ENCODE results near the gene PLA2G2C. TPM values are rescaled to one million over a fixed set of nuclear protein-coding genes. Genes with fewer than 3 reads are reported as not detected.
A peak's percentile ranks its signal among the peaks of the same experiment; 100 is the strongest.

PLA2G2C gene
- total RNA-seq, 2 experiments from 2014 or later, result 0.44 to 0.57 TPM

- Histone ChIP-seq H2AFZ (ENCODE audit: low read length) (no peak overlapping the region), H3K4me2 (ENCODE audit: low read length) (no peak overlapping the region), H3K9me2 (ENCODE audit: insufficient read depth, low read length) (no peaks in the 10 kb centered on the region), H3K36me3 (ENCODE audit: insufficient read depth, low read length) (no peaks in the 10 kb centered on the region), H3K4me3 (ENCODE audit: low read depth, low read length, poor library complexity, severe bottlenecking) (no peak overlapping the region), H4K20me1 (ENCODE audit: insufficient read depth, low read length) (no peaks in the 10 kb centered on the region), H3K79me2 (ENCODE audit: insufficient read depth, low read depth, low read length) (no peaks in the 10 kb centered on the region), H3K27ac (ENCODE audit: low read depth, low read length, poor library complexity, severe bottlenecking) (no peak overlapping the region), H3K9me3 (ENCODE audit: low read length) (peaks cover 5% of the 10 kb centered on the region; the same call in 1 of the 2 replicates), H3K4me1 (ENCODE audit: insufficient read depth, low read length, poor library complexity, severe bottlenecking) (peaks cover 40% of the 10 kb centered on the region)
- intact Hi-C loops (cut with micrococcal nuclease; ENCODE audit: unreplicated experiment), result loop anchor here (1.0 kb wide), 1 partner anchor 30 kb away; no protein-coding TSS in a partner anchor
- DNase-seq (ENCODE audit: low spot score), result peak; percentile 66
- ChIA-PET CTCF (ENCODE audit: unreplicated experiment) (interaction anchor here (0.5 to 1.1 kb wide), 2 partner anchors 47 to 324 kb away, joined by 3 to 4 read pairs; no protein-coding TSS in a partner anchor), POLR2A (interaction anchor here (1.0 kb wide), 1 partner anchor 15 kb away, joined by 3 read pairs; no protein-coding TSS in a partner anchor)
- no peak for TF ChIP-seq EZH2phosphoT487 (IDR thresholded peaks at IDR 0.05; ENCODE audit: borderline replicate concordance, low read depth, low read length)
- peak; percentile 85 for TF ChIP-seq CTCF (conservative IDR thresholded peaks at IDR 0.05; ENCODE audit: low read length)
- no TSS peak for BruUV-seq (replicated peaks)
Measured at GRCh38 chr1:20165522-20165951, 20.8 kb downstream of the PLA2G2C start.

- no peaks in the 10 kb centered on the region for H4K20me1 ChIP-seq (ENCODE audit: insufficient read depth, low read length)
- BruUV-seq (replicated peaks), result no TSS peak
- no peak overlapping the region for H3K27ac ChIP-seq (ENCODE audit: low read depth, low read length, poor library complexity, severe bottlenecking)
- ChIA-PET CTCF (ENCODE audit: unreplicated experiment) (no interaction called here), POLR2A (interaction anchor here (1.0 to 1.4 kb wide), 2 partner anchors 15 to 16 kb away, joined by 3 read pairs; no protein-coding TSS in a partner anchor)
- no peaks in the 10 kb centered on the region for H3K9me2 ChIP-seq (ENCODE audit: insufficient read depth, low read length)
- H3K4me2 ChIP-seq (ENCODE audit: low read length), result no peak overlapping the region
- TF ChIP-seq EZH2phosphoT487 (IDR thresholded peaks at IDR 0.05; ENCODE audit: borderline replicate concordance, low read depth, low read length) (no peak), CTCF (conservative IDR thresholded peaks at IDR 0.05; ENCODE audit: low read length) (no peak)
- intact Hi-C loops (cut with micrococcal nuclease; ENCODE audit: unreplicated experiment), result loop anchor here (1.0 kb wide), 1 partner anchor 31 kb away; no protein-coding TSS in a partner anchor
- H2AFZ ChIP-seq (ENCODE audit: low read length), result no peak overlapping the region
- no peaks in the 10 kb centered on the region for H3K79me2 ChIP-seq (ENCODE audit: insufficient read depth, low read depth, low read length)
- no peaks in the 10 kb centered on the region for H3K36me3 ChIP-seq (ENCODE audit: insufficient read depth, low read length)
- no peak for DNase-seq (ENCODE audit: low spot score)
- no peak overlapping the region for H3K4me3 ChIP-seq (ENCODE audit: low read depth, low read length, poor library complexity, severe bottlenecking)
- peaks cover 11% of the 10 kb centered on the region; the same call in 1 of the 2 replicates for H3K9me3 ChIP-seq (ENCODE audit: low read length)
- H3K4me1 ChIP-seq (ENCODE audit: insufficient read depth, low read length, poor library complexity, severe bottlenecking), result peaks cover 32% of the 10 kb centered on the region
Measured at GRCh38 chr1:20164694-20165202, 21.6 kb downstream of the PLA2G2C start.

GRCh38 chr1:20160034-20160433 lies 26.3 kb downstream of the PLA2G2C start:
- TF ChIP-seq EZH2phosphoT487 (IDR thresholded peaks at IDR 0.05; ENCODE audit: borderline replicate concordance, low read depth, low read length) (no peak), CTCF (conservative IDR thresholded peaks at IDR 0.05; ENCODE audit: low read length) (no peak)
- intact Hi-C loops (cut with micrococcal nuclease; ENCODE audit: unreplicated experiment), result no loop called here
- no peaks in the 10 kb centered on the region for H3K79me2 ChIP-seq (ENCODE audit: insufficient read depth, low read depth, low read length)
- BruUV-seq (replicated peaks), result no TSS peak
- no peak overlapping the region for H3K4me3 ChIP-seq (ENCODE audit: low read depth, low read length, poor library complexity, severe bottlenecking)
- peaks cover 13% of the 10 kb centered on the region; the same call in 1 of the 2 replicates for H3K9me3 ChIP-seq (ENCODE audit: low read length)
- H3K9me2 ChIP-seq (ENCODE audit: insufficient read depth, low read length), result no peaks in the 10 kb centered on the region
- no peak overlapping the region for H3K4me2 ChIP-seq (ENCODE audit: low read length)
- no peaks in the 10 kb centered on the region for H4K20me1 ChIP-seq (ENCODE audit: insufficient read depth, low read length)
- H3K4me1 ChIP-seq (ENCODE audit: insufficient read depth, low read length, poor library complexity, severe bottlenecking), result no peaks in the 10 kb centered on the region
- peak; percentile 58 for DNase-seq (ENCODE audit: low spot score)
- ChIA-PET POLR2A (no interaction called here), CTCF (ENCODE audit: unreplicated experiment) (no interaction called here)
- H3K27ac ChIP-seq (ENCODE audit: low read depth, low read length, poor library complexity, severe bottlenecking), result no peak overlapping the region
- H3K36me3 ChIP-seq (ENCODE audit: insufficient read depth, low read length), result no peaks in the 10 kb centered on the region
- H2AFZ ChIP-seq (ENCODE audit: low read length), result no peak overlapping the region

Measured in OCI-LY7 (cell line).